ENCODE data around the gene NAT10. TPM values are rescaled to one million over a fixed set of nuclear protein-coding genes. Genes with fewer than 3 reads are reported as not detected.

NAT10 gene
- total and polyA plus RNA-seq, 9 donors = 21.5 to 39.0 (median 32.3) TPM

- 90% methylated on average over 1 of the region's 2 CpGs for WGBS (ENCODE audit: insufficient coverage)
- no peak overlapping the region for H3K4me3 ChIP-seq (ENCODE audit: low read length)
- H3K36me3 ChIP-seq (ENCODE audit: control insufficient read depth, insufficient read depth, low read length) = peaks cover 63% of the 10 kb centered on the region
- no peaks in the 10 kb centered on the region for H3K9me3 ChIP-seq (replicated peaks; ENCODE audit: control insufficient read depth, low read depth, low read length)
- DNase-seq = no peak
- H3K27ac ChIP-seq (ENCODE audit: low read length) = no peak overlapping the region
- H3K27me3 ChIP-seq (ENCODE audit: control insufficient read depth, insufficient read depth, low read length) = no peaks in the 10 kb centered on the region
- H3K4me1 ChIP-seq (ENCODE audit: control insufficient read depth, insufficient read depth, low read length) = no peaks in the 10 kb centered on the region
These were observed 50.3 kb downstream of the NAT10 start for GRCh38 chr11:34155757-34156062.

DNA sequence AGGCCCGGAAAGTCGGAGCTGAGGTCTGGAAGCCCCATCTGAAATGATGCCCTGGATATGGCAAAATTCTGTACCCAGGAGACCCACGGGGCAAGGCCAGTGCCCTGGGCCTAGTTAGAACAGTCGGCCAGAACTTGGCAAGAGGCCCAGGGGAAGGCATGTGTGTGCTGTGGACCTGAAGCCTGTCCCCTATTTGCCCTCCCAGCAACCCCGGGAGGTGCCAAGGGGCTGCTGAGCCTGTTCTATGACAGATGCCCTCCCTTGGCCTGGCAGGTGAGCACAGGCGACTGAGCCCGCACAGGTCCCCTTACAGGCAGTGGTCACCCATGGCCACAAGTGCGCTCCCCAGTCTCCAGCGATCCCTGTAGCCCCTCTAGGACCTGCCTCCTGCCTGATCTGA is 51.7 kb downstream of the NAT10 start:
- 89% methylated on average over 8 of the region's 9 CpGs for WGBS (ENCODE audit: insufficient coverage)
- no peak for DNase-seq
- Histone ChIP-seq H3K4me3 (ENCODE audit: low read length) (no peak overlapping the region), H3K27ac (ENCODE audit: low read length) (no peak overlapping the region), H3K4me1 (ENCODE audit: control insufficient read depth, insufficient read depth, low read length) (no peaks in the 10 kb centered on the region), H3K9me3 (replicated peaks; ENCODE audit: control insufficient read depth, low read depth, low read length) (no peaks in the 10 kb centered on the region), H3K27me3 (ENCODE audit: control insufficient read depth, insufficient read depth, low read length) (no peaks in the 10 kb centered on the region), H3K36me3 (ENCODE audit: control insufficient read depth, insufficient read depth, low read length) (peaks cover 62% of the 10 kb centered on the region)

DNA sequence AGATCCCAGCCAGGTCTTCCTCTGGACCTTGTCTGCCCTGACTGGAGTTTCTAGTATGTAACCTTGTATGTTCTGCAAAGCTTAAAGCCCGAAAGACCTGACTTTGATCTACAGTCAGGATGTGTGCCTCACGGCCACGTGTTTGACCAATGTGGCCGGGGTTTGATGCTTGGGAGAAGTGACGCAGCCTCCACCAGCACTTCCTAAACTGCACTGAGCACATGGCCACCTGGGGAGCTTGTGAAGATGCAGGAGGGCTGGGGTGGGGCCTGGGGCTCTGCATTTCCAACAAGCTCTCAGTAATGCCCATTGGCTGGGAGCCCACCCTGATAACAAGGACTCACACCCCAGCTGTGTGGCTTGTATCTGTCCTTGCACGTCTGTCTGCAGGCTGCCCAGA is 53.2 kb downstream of the NAT10 start:
- H3K27ac ChIP-seq (ENCODE audit: low read length) = no peak overlapping the region
- no peaks in the 10 kb centered on the region for H3K4me1 ChIP-seq (ENCODE audit: control insufficient read depth, insufficient read depth, low read length)
- H3K27me3 ChIP-seq (ENCODE audit: control insufficient read depth, insufficient read depth, low read length) = no peaks in the 10 kb centered on the region
- 71% methylated on average over 6 of the region's 6 CpGs for WGBS (ENCODE audit: insufficient coverage)
- H3K4me3 ChIP-seq (ENCODE audit: low read length) = no peak overlapping the region
- H3K36me3 ChIP-seq (ENCODE audit: control insufficient read depth, insufficient read depth, low read length) = peaks cover 48% of the 10 kb centered on the region
- H3K9me3 ChIP-seq (replicated peaks; ENCODE audit: control insufficient read depth, low read depth, low read length) = no peaks in the 10 kb centered on the region
- DNase-seq = no peak

DNA sequence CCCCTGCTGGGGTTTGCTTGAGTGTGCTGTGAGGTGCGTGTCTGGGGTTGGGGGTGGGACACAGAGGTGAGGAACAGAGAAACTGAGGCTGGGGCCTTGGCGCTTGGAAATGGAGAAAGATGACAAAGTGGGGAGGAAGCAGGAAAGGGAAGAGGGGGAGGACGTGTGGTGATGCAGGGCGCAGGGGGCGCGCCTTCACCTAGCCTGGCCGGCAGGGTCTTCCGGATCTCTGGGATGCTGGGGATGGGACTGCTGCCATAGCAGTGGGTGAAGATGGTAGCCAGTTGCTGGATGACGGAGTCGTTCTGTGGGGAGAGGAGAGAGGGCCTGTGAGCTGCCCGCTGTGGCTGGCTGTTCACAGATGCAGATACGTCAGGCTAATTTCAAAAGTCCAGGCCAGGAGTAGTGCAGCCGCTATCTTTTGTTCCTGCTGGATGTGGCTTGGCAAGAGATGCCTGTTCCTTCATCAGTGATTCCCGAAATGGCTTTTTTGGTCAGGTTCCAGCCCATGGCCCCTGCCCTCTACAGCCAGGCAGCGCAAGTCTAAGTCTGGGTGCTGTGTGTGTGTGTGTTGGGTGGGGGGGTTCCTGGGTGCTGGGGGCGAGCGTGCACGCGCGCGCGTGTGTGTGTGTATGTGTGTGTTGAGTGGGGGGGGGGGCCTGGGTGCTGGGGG is 54.8 kb downstream of the NAT10 start:
- Histone ChIP-seq H3K9me3 (replicated peaks; ENCODE audit: control insufficient read depth, low read depth, low read length) (no peaks in the 10 kb centered on the region), H3K4me1 (ENCODE audit: control insufficient read depth, insufficient read depth, low read length) (no peaks in the 10 kb centered on the region), H3K27me3 (ENCODE audit: control insufficient read depth, insufficient read depth, low read length) (no peaks in the 10 kb centered on the region), H3K27ac (ENCODE audit: low read length) (no peak overlapping the region), H3K36me3 (ENCODE audit: control insufficient read depth, insufficient read depth, low read length) (peaks cover 41% of the 10 kb centered on the region), H3K4me3 (ENCODE audit: low read length) (no peak overlapping the region)
- 77% methylated on average over 14 of the region's 22 CpGs for WGBS (ENCODE audit: insufficient coverage)
- no peak for DNase-seq

DNA sequence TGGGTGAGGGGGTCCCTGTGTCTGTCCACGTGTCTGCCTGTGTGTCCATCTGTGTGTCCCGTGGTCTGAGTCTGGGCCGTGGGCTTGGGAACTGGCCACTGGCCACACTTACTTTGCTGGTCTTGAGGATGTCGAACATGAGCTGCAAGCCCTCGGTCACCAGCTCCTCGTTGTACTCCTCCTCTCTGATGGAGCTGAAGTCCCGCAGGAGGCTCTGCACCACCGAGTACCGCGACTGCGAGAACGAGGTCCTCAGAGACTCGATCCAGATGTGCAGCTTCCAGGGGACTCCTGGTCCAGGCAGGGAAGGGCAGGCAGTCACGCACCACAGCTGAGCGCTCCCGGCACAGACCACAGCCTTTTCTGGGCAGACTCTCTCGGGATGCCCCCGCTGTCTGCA is 55.4 kb downstream of the NAT10 start:
- H3K9me3 ChIP-seq (replicated peaks; ENCODE audit: control insufficient read depth, low read depth, low read length) = no peaks in the 10 kb centered on the region
- WGBS (ENCODE audit: insufficient coverage) = 60% methylated on average over 7 of the region's 18 CpGs
- H3K4me1 ChIP-seq (ENCODE audit: control insufficient read depth, insufficient read depth, low read length) = no peaks in the 10 kb centered on the region
- DNase-seq = no peak
- H3K36me3 ChIP-seq (ENCODE audit: control insufficient read depth, insufficient read depth, low read length) = peaks cover 36% of the 10 kb centered on the region
- H3K4me3 ChIP-seq (ENCODE audit: low read length) = no peak overlapping the region
- H3K27me3 ChIP-seq (ENCODE audit: control insufficient read depth, insufficient read depth, low read length) = no peaks in the 10 kb centered on the region
- no peak overlapping the region for H3K27ac ChIP-seq (ENCODE audit: low read length)

DNA sequence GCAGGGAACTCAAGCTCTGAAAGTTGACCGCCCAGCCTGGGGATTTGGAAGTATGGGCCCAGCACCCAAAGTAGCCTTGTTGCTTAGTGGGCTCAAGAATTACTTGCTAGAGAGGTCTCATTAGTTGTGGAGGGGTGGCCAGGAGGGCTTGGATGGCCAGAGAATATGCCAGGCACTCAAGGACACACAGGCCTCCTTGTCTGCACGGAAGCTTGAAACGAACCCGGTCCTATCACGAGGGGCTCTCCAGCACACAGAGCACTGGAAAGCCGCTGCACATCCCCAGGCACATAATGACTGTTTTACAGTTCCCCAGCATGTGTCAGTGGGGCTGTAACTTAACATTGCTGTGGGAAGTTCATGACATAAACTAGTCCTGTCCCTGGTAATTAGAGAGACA is 55.9 kb downstream of the NAT10 start:
- Histone ChIP-seq H3K4me1 (ENCODE audit: control insufficient read depth, insufficient read depth, low read length) (no peaks in the 10 kb centered on the region), H3K36me3 (ENCODE audit: control insufficient read depth, insufficient read depth, low read length) (peaks cover 33% of the 10 kb centered on the region), H3K9me3 (replicated peaks; ENCODE audit: control insufficient read depth, low read depth, low read length) (no peaks in the 10 kb centered on the region), H3K4me3 (ENCODE audit: low read length) (no peak overlapping the region), H3K27me3 (ENCODE audit: control insufficient read depth, insufficient read depth, low read length) (no peaks in the 10 kb centered on the region), H3K27ac (ENCODE audit: low read length) (no peak overlapping the region)
- WGBS (ENCODE audit: insufficient coverage) = 69% methylated on average over 5 of the region's 6 CpGs
- no peak for DNase-seq

GRCh38 chr11:34161812-34162492 is 56.5 kb downstream of the NAT10 start:
- Histone ChIP-seq H3K27ac (ENCODE audit: low read length) (no peak overlapping the region), H3K36me3 (ENCODE audit: control insufficient read depth, insufficient read depth, low read length) (peaks cover 33% of the 10 kb centered on the region), H3K9me3 (replicated peaks; ENCODE audit: control insufficient read depth, low read depth, low read length) (no peaks in the 10 kb centered on the region), H3K4me3 (ENCODE audit: low read length) (no peak overlapping the region), H3K4me1 (ENCODE audit: control insufficient read depth, insufficient read depth, low read length) (no peaks in the 10 kb centered on the region), H3K27me3 (ENCODE audit: control insufficient read depth, insufficient read depth, low read length) (no peaks in the 10 kb centered on the region)
- DNase-seq = no peak
- WGBS (ENCODE audit: insufficient coverage) = 72% methylated on average over 16 of the region's 18 CpGs

DNA sequence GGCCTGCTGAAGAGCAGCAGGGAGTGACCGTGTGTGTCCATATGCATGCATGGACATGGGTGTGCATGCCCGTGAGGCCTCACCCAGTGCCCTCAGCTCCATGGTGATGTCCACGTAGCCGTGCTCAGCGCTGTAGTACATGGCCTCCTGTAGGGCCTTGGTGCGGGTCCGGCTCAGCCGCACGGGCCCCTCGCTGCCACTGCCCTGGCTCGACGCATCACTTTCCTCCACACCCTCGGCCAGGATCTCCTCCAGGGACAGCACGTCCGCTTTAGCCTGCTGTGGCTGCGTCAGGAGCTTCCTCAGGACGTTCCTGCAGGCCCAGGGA is 57.0 kb downstream of the NAT10 start:
- H3K9me3 ChIP-seq (replicated peaks; ENCODE audit: control insufficient read depth, low read depth, low read length) = no peaks in the 10 kb centered on the region
- H3K27me3 ChIP-seq (ENCODE audit: control insufficient read depth, insufficient read depth, low read length) = no peaks in the 10 kb centered on the region
- DNase-seq = no peak
- H3K36me3 ChIP-seq (ENCODE audit: control insufficient read depth, insufficient read depth, low read length) = peaks cover 31% of the 10 kb centered on the region
- no peaks in the 10 kb centered on the region for H3K4me1 ChIP-seq (ENCODE audit: control insufficient read depth, insufficient read depth, low read length)
- no peak overlapping the region for H3K27ac ChIP-seq (ENCODE audit: low read length)
- WGBS (ENCODE audit: insufficient coverage) = 92% methylated on average over 17 of the region's 17 CpGs
- H3K4me3 ChIP-seq (ENCODE audit: low read length) = no peak overlapping the region

DNA sequence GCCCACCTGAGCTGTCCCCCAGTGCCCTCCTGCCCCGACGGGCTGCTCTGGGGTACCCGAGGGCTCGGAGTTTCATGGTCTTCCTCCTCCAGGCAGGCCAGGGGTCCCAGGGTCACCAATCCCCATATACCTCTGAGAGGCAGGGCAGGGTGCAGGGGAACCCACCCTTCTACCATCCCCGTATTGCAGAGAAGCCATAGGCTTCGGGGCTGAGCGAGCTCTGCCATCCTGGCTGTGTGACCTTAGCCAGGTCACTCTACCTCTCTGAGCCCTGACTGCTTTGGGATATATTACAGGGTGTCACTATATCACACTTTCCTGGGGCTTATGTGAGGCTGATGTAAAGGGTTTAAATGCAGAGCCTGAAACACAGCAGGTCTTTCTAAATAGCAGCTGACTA is 57.4 kb downstream of the NAT10 start:
- DNase-seq = no peak
- WGBS (ENCODE audit: insufficient coverage) = 80% methylated on average over 1 of the region's 7 CpGs
- H3K9me3 ChIP-seq (replicated peaks; ENCODE audit: control insufficient read depth, low read depth, low read length) = no peaks in the 10 kb centered on the region
- H3K27ac ChIP-seq (ENCODE audit: low read length) = no peak overlapping the region
- H3K36me3 ChIP-seq (ENCODE audit: control insufficient read depth, insufficient read depth, low read length) = peaks cover 31% of the 10 kb centered on the region
- H3K4me1 ChIP-seq (ENCODE audit: control insufficient read depth, insufficient read depth, low read length) = no peaks in the 10 kb centered on the region
- no peaks in the 10 kb centered on the region for H3K27me3 ChIP-seq (ENCODE audit: control insufficient read depth, insufficient read depth, low read length)
- H3K4me3 ChIP-seq (ENCODE audit: low read length) = no peak overlapping the region

DNA sequence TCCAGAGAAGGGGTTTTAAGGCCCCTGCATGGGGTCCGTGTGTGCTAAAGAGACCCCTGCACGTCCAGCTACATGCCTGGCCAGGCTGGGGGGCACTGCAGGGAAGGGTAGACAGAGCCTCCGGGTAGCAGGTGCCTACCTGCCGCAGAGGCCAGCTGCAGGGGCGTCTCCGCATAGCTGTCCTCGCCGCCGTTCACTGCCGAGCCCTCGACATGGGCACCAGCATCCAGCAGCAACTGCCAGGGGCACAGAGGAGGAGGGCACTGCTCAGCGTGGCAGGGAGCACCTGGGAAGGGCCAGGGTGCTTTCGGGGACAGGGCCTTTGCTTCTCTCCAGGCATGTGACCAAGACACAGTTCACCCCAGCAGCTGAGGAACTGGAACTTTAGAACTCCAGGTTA is 59.7 kb downstream of the NAT10 start:
- 84% methylated on average over 13 of the region's 13 CpGs for WGBS (ENCODE audit: insufficient coverage)
- H3K27me3 ChIP-seq (ENCODE audit: control insufficient read depth, insufficient read depth, low read length) = no peaks in the 10 kb centered on the region
- H3K4me3 ChIP-seq (ENCODE audit: low read length) = no peak overlapping the region
- H3K36me3 ChIP-seq (ENCODE audit: control insufficient read depth, insufficient read depth, low read length) = peaks cover 16% of the 10 kb centered on the region
- H3K4me1 ChIP-seq (ENCODE audit: control insufficient read depth, insufficient read depth, low read length) = peaks cover 11% of the 10 kb centered on the region
- no peak overlapping the region for H3K27ac ChIP-seq (ENCODE audit: low read length)
- no peak for DNase-seq
- no peaks in the 10 kb centered on the region for H3K9me3 ChIP-seq (replicated peaks; ENCODE audit: control insufficient read depth, low read depth, low read length)

Data from muscle of leg (tissue), 11 donors.